Esophagus (tissue), 2 donors: ENCODE results near the gene GAS6. TPM values are rescaled to one million over a fixed set of nuclear protein-coding genes. Genes with fewer than 3 reads are reported as not detected.

Experiments used
- H3K27ac ChIP-seq, 2 donors: one replicate each; pipeline ENCODE4 v1.5.1; 2013; ENCODE audit warnings: low read depth in 2 of 2, mild to moderate bottlenecking in 2 of 2, inconsistent platforms in 1 of 2, low read length in 1 of 2, moderate library complexity in 1 of 2
- H3K27me3 ChIP-seq, 2 donors: one replicate each; pipeline ENCODE4 v1.6.1; 2013; ENCODE audit warnings: low read length in 2 of 2, control low read depth in 1 of 2, mild to moderate bottlenecking in 1 of 2; ENCODE audit not compliant: insufficient read depth in 2 of 2, control insufficient read depth in 1 of 2
- H3K36me3 ChIP-seq, 2 donors: one replicate each; pipeline ENCODE4 v1.6.1; 2013; ENCODE audit warnings: low read length in 1 of 2; ENCODE audit not compliant: control insufficient read depth in 2 of 2, insufficient read depth in 2 of 2
- H3K4me1 ChIP-seq, 2 donors: one replicate each; pipeline ENCODE4 v1.6.1; 2013; ENCODE audit warnings: low read length in 1 of 2; ENCODE audit not compliant: control insufficient read depth in 2 of 2, insufficient read depth in 2 of 2
- H3K4me3 ChIP-seq, 2 donors: one replicate each; pipeline ENCODE4 v1.5.1; 2013; ENCODE audit warnings: low read length in 2 of 2, mild to moderate bottlenecking in 2 of 2, low read depth in 1 of 2, moderate library complexity in 1 of 2
- H3K9me3 ChIP-seq, 2 donors: one replicate each; pipeline ENCODE4 v1.6.1; 2013; ENCODE audit warnings: mild to moderate bottlenecking in 2 of 2, low read depth in 1 of 2, low read length in 1 of 2, moderate library complexity in 1 of 2; ENCODE audit not compliant: control insufficient read depth in 2 of 2, insufficient read depth in 1 of 2
- WGBS, 2 donors: extraction: QIAGEN DNeasy Blood & Tissue Kit; methylation state at CpG; one replicate each; pipeline ENCODE4 v1.1.7; 2013; 5-methylcytosine and 5-hydroxymethylcytosine counted together
- polyA plus RNA-seq, 2 donors: library from polyadenylated mRNA; stranded (reverse); fragments of 200-250 nt; gene quantifications; one replicate each; pipeline ENCODE4 v1.2.3, GENCODE V29; 2013
- donor health status: healthy with polysubstance abuse.
- donor health status: Bipolar disorder and iron deficiency.

GAS6 gene
- polyA plus RNA-seq, 2 donors = 47.3 to 56.5 TPM

DNA sequence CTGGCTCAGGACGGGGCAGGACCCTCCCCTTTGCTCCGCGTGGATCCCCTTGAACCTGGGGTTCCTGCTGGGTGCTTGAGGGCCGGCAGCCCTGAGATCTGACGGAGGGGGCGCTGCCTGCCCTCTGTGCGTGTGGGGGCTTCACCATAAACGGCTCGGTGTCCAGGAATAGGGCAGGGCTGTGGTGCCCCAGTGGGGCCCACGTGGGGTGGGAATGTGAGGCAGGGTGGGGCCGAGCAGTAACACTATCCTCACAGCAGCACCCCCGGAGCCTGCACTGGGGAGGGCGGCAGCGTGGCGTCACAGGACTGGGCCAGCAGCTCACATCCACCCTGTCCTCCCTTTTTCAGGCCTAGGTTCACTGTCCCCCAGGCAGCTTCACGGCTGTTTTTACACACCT lies 38.0 kb downstream of the GAS6 start:
- Histone ChIP-seq H3K27me3 (no peaks in the 10 kb centered on the region), H3K27ac (no peak overlapping the region), H3K4me3 (no peak overlapping the region), H3K4me1 (peaks cover 10 to 12% of the 10 kb centered on the region in 2 donors), H3K36me3 (peaks cover 3 to 39% of the 10 kb centered on the region in 2 donors), H3K9me3 (no peaks in the 10 kb centered on the region)
- WGBS, 2 donors = 76 to 79% methylated on average over 16 of the region's 16 CpGs

DNA sequence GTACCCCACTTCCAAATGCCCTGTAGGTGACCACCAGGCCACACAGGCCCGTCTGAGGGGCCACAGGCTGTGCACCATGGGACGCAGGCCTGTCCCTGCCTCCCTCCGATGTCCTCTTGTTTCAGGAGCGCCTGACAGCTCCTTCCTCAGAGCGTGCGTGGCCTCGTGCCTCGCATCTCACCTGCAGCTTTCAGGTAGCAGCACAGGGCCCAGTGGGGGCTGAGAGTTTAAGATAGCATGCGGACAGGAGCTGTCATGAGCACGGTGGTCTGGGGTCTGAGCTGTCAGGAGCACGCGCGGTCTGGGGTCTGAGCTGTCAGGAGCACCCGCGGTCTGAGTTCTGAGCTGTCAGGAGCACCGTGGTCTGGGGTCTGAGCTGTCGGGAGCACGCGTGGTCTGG lies 40.1 kb downstream of the GAS6 start:
- Histone ChIP-seq H3K27me3 (no peaks in the 10 kb centered on the region), H3K4me1 (peaks cover 15 to 19% of the 10 kb centered on the region in 2 donors), H3K4me3 (no peak overlapping the region), H3K9me3 (no peaks in the 10 kb centered on the region), H3K27ac (no peak overlapping the region), H3K36me3 (peaks cover 3 to 41% of the 10 kb centered on the region in 2 donors)
- 84 to 92% methylated on average over 17 to 19 of the region's 19 CpGs for WGBS, 2 donors

DNA sequence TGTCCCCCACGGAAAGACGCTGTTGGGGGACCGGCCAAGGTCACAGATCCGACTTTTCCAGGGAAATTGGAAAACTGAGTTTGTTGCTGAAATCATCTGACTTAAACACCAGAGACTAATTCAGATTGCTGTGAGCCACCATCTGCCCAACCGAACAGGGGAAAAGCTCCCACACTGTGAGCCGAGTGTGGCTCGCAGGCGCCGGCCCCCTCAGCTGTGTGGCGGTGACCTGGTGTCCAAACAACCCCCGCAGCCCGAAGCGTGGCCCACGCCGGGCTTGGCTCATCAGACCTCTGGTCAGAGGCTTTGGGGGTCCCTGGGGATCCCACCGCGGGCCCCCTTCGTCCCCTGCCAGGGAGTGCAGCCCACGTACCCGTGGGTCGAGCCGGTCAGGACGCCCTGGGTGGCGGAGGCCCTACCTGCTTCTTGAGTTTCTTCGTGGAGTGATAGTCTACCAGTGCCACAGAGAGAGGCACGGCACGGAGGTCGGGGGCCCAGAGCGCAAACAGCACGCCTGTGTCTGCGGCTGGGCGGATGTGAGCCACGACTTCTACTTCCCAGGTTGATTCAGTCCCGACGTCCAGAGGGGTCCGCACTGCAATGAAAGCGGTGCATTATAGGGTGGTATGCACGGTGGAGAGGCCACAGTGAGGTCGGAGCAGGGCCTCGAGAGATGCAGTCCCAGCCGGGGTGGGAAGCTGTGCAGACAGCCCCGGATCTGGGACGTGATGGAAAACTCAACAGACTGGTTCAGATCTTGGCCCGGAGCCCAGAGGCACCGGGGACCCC lies 40.7 kb downstream of the GAS6 start:
- WGBS, 2 donors = 88 to 91% methylated on average over 45 of the region's 45 CpGs
- peaks cover 3 to 42% of the 10 kb centered on the region in 2 donors for H3K36me3 ChIP-seq

DNA sequence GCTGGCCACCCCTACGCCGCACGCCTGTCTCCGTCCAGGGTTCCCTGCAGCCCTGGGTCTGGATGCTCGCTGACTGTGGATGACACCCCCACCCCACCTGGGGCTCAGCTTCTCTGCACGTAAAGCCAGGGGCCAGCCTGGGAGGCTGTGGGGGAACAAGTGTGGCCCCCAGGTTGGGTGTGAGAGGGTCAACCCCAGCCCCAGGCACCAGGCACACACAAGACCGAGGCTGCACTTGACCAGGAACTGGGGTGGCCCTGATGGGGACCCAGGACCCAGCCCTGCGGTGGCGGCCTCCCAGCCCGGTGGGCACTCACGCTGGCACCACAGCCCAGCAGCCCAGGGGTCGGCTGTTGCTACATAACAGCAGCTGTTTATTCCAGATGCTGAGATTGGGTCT lies 41.6 kb downstream of the GAS6 start:
- H3K27me3 ChIP-seq = no peaks in the 10 kb centered on the region
- 95% methylated on average over 11 to 12 of the region's 12 CpGs for WGBS, 2 donors
- H3K36me3 ChIP-seq = peaks cover under 1 to 39% of the 10 kb centered on the region in 2 donors
- H3K4me1 ChIP-seq = peaks cover 17 to 21% of the 10 kb centered on the region in 2 donors
- H3K27ac ChIP-seq = no peak overlapping the region
- no peak overlapping the region for H3K4me3 ChIP-seq
- H3K9me3 ChIP-seq = no peaks in the 10 kb centered on the region

More for the DNA sequence above, 40.7 kb downstream of the GAS6 start:
- peaks cover 17 to 21% of the 10 kb centered on the region in 2 donors for H3K4me1 ChIP-seq
- H3K27me3 ChIP-seq = no peaks in the 10 kb centered on the region
- no peak overlapping the region for H3K4me3 ChIP-seq
- H3K27ac ChIP-seq = no peak overlapping the region
- no peaks in the 10 kb centered on the region for H3K9me3 ChIP-seq

DNA sequence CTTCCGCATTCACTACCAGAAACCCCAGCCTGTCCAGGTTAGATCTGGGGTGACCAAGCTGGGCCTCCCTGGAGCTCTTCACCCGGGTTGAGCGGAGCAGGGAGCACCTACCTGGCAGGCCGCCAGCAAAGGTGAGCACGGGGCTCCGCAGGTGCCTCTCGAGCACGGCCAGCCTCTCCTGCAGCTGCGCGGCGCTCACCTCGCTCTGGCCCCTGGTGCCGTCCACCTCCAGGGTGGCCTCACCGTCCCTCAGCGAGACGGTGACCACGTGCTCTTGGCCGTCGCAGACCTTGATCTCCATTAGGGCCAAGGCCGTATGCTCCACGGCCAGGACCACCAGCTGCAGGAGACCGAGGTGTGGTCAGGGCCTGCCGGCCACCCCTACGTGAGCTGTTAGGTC lies 42.0 kb downstream of the GAS6 start:
- H3K9me3 ChIP-seq = no peaks in the 10 kb centered on the region

DNA sequence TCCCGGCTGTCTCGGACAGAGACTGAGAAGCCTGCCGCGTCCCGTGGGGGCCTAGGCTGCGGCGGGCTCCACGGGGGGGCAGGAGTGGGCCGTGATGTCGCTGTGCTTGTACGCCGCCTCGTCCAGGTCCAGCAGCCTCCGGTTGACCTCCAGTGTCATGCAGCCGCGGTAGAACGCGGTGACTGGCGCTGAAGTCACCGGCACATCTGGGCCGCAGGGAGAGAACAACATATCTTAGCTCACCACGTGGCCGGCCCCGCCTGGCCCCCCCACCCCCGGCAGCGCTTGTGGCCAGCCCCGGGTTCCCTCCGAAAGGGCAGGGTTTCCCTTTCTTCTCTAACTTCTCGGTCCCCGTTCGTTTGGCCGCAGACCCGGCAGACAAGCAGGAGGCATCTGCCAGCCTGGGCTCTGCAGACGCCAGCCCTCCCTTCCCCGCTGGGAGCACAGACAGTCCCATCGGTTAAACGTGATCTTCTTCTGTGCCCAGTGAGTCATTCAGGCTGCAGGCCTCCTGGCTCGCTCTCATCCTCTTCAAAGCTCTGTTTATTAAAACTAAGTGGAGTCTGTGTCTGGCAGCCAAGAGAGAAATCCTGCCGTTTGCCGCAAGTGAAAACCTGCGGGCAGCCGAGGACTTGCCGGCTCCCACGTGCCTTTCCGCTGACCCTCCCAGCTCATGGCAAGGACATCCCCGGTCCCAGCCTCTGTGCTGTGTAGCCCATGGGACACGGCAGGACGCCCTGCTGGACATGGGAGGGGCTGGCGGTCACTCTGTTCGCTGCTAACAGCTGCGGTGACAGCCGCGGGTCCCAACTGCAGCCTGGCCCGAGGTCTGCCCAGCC lies 42.8 kb downstream of the GAS6 start:
- Histone ChIP-seq H3K27me3 (no peaks in the 10 kb centered on the region), H3K4me3 (no peak overlapping the region), H3K36me3 (peaks cover 0 to 31% of the 10 kb centered on the region in 2 donors), H3K9me3 (no peaks in the 10 kb centered on the region), H3K4me1 (peaks cover 17 to 24% of the 10 kb centered on the region in 2 donors), H3K27ac (peak overlapping the region; percentile 71 to 87)
- WGBS, 2 donors = 21 to 49% methylated on average over 43 to 54 of the region's 54 CpGs

More for the DNA sequence above, 42.0 kb downstream of the GAS6 start:
- H3K27me3 ChIP-seq = no peaks in the 10 kb centered on the region
- peak overlapping the region; percentile 64 to 87 for H3K27ac ChIP-seq
- peaks cover 0 to 35% of the 10 kb centered on the region in 2 donors for H3K36me3 ChIP-seq
- H3K4me1 ChIP-seq = peaks cover 17 to 21% of the 10 kb centered on the region in 2 donors
- no peak overlapping the region for H3K4me3 ChIP-seq
- WGBS, 2 donors = 86 to 88% methylated on average over 24 of the region's 24 CpGs

DNA sequence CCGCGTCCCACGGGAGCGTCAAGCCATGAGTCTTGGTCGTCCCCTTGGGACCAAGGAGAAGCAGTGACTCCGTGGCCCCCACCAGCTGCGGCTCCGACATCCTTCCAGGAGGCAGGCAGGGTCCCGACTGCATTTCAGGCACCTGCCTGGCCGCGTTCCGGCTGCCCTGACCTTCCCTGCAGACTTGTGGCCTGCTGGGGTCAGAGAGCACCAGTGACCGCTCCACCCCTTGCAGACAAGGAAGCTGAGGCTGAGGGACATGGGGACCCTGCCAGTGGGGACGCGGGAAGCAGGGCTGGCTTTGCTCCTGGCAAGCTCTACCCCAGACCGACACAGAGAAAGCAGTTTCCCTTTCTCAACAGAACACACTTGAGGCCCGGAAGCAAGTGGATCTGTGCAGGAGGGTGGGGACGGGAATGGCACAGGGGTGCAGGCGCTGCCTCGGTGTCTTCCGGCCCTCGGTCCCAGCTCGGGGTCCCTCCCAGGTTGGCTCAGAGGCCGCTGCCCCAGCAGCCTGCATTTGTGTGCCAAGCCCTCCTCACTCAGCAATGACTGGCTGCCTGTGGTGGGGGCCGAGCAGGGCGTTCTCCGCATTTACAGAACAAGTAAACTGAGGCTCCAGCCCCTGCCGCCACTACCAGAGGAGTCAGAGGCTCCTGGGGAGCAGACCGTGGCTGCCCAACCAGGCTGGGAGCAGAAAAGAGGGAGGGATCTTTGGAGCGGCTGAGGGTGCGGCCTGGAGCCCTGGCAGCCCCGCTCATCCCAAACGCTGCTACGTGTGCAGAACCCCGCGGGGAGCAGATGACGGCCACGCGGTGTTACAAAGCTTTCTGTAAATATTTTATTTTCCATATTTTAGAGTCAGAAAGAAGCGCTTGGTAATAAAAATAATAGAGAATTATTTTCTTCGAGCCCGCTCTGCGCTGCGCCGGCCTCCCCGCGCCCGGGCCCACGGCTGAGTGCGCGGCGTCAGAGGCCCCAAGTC lies 43.9 kb downstream of the GAS6 start:
- peaks cover 17 to 24% of the 10 kb centered on the region in 2 donors for H3K4me1 ChIP-seq
- no peaks in the 10 kb centered on the region for H3K27me3 ChIP-seq
- peak overlapping the region; percentile 71 to 77 for H3K27ac ChIP-seq
- H3K4me3 ChIP-seq = no peak overlapping the region
- peaks cover 0 to 29% of the 10 kb centered on the region in 2 donors for H3K36me3 ChIP-seq
- no peaks in the 10 kb centered on the region for H3K9me3 ChIP-seq
- WGBS, 2 donors = 77 to 81% methylated on average over 51 to 52 of the region's 52 CpGs

DNA sequence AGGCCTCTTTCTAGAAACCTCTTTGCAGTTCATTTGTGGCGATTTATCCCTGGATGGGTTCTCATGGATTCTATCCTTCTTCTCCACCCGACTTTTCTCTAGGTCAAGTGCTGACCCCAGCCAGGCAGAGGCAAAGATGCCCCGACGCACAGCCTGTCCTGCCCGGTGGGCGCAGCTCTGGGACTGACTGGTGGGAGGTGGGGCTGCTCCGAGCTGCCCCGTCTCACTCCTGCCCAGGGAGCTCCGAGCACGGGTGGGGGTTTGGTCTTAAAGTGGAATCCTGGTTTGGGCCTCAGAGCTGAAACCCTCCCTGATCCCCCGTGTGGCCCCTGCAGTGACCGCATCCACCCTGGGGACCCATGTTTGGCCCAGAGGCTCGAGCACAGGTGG lies 44.5 kb downstream of the GAS6 start:
- 79 to 86% methylated on average over 13 of the region's 13 CpGs for WGBS, 2 donors
- no peaks in the 10 kb centered on the region for H3K9me3 ChIP-seq
- H3K36me3 ChIP-seq = peaks cover 0 to 27% of the 10 kb centered on the region in 2 donors
- no peak overlapping the region for H3K27ac ChIP-seq
- H3K4me3 ChIP-seq = no peak overlapping the region
- H3K4me1 ChIP-seq = peaks cover 17 to 24% of the 10 kb centered on the region in 2 donors
- H3K27me3 ChIP-seq = no peaks in the 10 kb centered on the region
